HepG2 (cell line): Measurements from ENCODE around the gene SETD3. TPM values are rescaled to one million over a fixed set of nuclear protein-coding genes. Genes with fewer than 3 reads are reported as not detected.
A peak's percentile ranks its signal among the peaks of the same experiment; 100 is the strongest.

ENCODE experiments used
- ATAC-seq: fragments of 200-7000 bp; cut with Tn5 transposase; 3 replicates; pipeline ENCODE4 v1.9.1; 2020; ENCODE audit warnings: mild to moderate bottlenecking, moderate library complexity
- BruUV-seq: library from RNA; stranded (reverse); fragments of 400-500 nt; replicated peaks from 2 replicates; lab custom pipeline; 2021; lab: Mats Ljungman, UMichigan
- CTCF ChIA-PET: fragments of 300-600 bp; formaldehyde crosslinking; extraction: SDS; loops from one replicate; lab custom pipeline; 2021; ENCODE audit warnings: low total read pairs, inconsistent platforms, low intra/inter-chr PET ratio; lab: Yijun Ruan, JAX
- POLR2A ChIA-PET: fragments of 350-600 bp; sonication (Branson Sonifier 250); formaldehyde crosslinking; loops from one replicate; lab custom pipeline; 2020; ENCODE audit warnings: antibody characterized with exemption, inconsistent platforms; lab: Yijun Ruan, JAX
- DNase-seq: peaks from one replicate; pipeline ENCODE4 v3.0.0-alpha.2; 2015; ENCODE audit warnings: low spot score
- FAIRE-seq: peaks from 3 replicates; lab custom pipeline; 2011; peaks lifted over from hg19 to GRCh38; lab: Jason Lieb, UNC
- H2AFZ ChIP-seq: one replicate; pipeline ENCODE4 v1.6.1; 2011; ENCODE audit warnings: low read length, inconsistent platforms
- H3K27ac ChIP-seq: fragments of 300-600 bp; 3 replicates; pipeline ENCODE4 v1.8.0; 2011; ENCODE audit warnings: mixed run types, mild to moderate bottlenecking, mixed read lengths, low read length, inconsistent platforms; ENCODE audit not compliant: insufficient read depth; ENCODE audit errors: extremely low read length
- H3K27me3 ChIP-seq, 2 experiments: fragments of 200-600 bp in 1 of 2; 2 replicates in 1 of 2; 3 replicates in 1 of 2; pipeline versions ENCODE4 v1.6.0 to v1.8.0; 2011; ENCODE audit warnings: low read length in 2 of 2, mild to moderate bottlenecking in 2 of 2, moderate library complexity in 2 of 2, inconsistent platforms in 1 of 2; ENCODE audit not compliant: insufficient read depth in 2 of 2, control insufficient read depth in 1 of 2
- H3K36me3 ChIP-seq, 2 experiments: fragments of 200-600 bp in 1 of 2; replicated peaks in 1 of 2; 2 replicates in 1 of 2; 3 replicates in 1 of 2; pipeline versions ENCODE4 v1.5.1 to v1.8.0; 2011; ENCODE audit warnings: low read length in 2 of 2, inconsistent platforms in 1 of 2; ENCODE audit not compliant: insufficient read depth in 2 of 2, control insufficient read depth in 1 of 2
- H3K4me1 ChIP-seq: 2 replicates; pipeline ENCODE4 v1.5.1; 2012; ENCODE audit warnings: low read length, inconsistent platforms; ENCODE audit not compliant: insufficient read depth
- H3K4me2 ChIP-seq: 2 replicates; pipeline ENCODE4 v1.6.0; 2011; ENCODE audit warnings: low read depth, low read length, inconsistent platforms
- H3K4me3 ChIP-seq, 3 experiments: fragments of 200-600 bp in 1 of 3; sonication (generic), shearing (Covaris generic) in 1 of 3; replicated peaks in 1 of 3; 2 replicates each; pipeline ENCODE4 v1.5.1; 2011 to 2016; ENCODE audit warnings: low read length in 3 of 3, inconsistent platforms in 2 of 3, low read depth in 2 of 3, mild to moderate bottlenecking in 2 of 3, control low read depth in 1 of 3, mixed read lengths in 1 of 3; ENCODE audit not compliant: insufficient read depth in 1 of 3
- H3K79me2 ChIP-seq: one replicate; pipeline ENCODE4 v1.6.1; 2011; ENCODE audit warnings: low read length, inconsistent platforms; ENCODE audit not compliant: insufficient read depth
- H3K9ac ChIP-seq: 2 replicates; pipeline ENCODE4 v1.6.0; 2011; ENCODE audit warnings: mild to moderate bottlenecking, low read depth, low read length, inconsistent platforms; ENCODE audit not compliant: insufficient read depth
- H3K9me3 ChIP-seq: 2 replicates; pipeline ENCODE4 v1.5.1; 2012; ENCODE audit warnings: mild to moderate bottlenecking, low read length
- H4K20me1 ChIP-seq: 2 replicates; pipeline ENCODE4 v1.6.0; 2011; ENCODE audit warnings: inconsistent platforms, mild to moderate bottlenecking, low read length, moderate library complexity; ENCODE audit not compliant: insufficient read depth
- AKNA ChIP-seq: sonication (generic); formaldehyde crosslinking; IDR thresholded peaks from 2 replicates; pipeline ENCODE4 v1.4.0; 2020; ENCODE audit warnings: missing genetic modification reagents, borderline replicate concordance
- FOSL2 ChIP-seq: sonication (generic); formaldehyde crosslinking; IDR thresholded peaks from 2 replicates; pipeline ENCODE4 v1.4.0; 2020; ENCODE audit warnings: missing genetic modification reagents
- IRF1 ChIP-seq: sonication (generic); formaldehyde crosslinking; IDR thresholded peaks from 2 replicates; pipeline ENCODE4 v1.4.0; 2020; ENCODE audit warnings: low read depth, mild to moderate bottlenecking, missing genetic modification reagents
- NPAS2 ChIP-seq: sonication (generic); formaldehyde crosslinking; IDR thresholded peaks from 2 replicates; pipeline ENCODE4 v1.8.0; 2022; ENCODE audit warnings: mild to moderate bottlenecking, missing genetic modification reagents, borderline replicate concordance
- NRL ChIP-seq: sonication (generic); formaldehyde crosslinking; IDR thresholded peaks from 2 replicates; pipeline ENCODE4 v1.5.0; 2020; ENCODE audit warnings: missing genetic modification reagents, mild to moderate bottlenecking, moderate library complexity, borderline replicate concordance
- PAX8 ChIP-seq: sonication (generic); formaldehyde crosslinking; IDR thresholded peaks from 2 replicates; pipeline ENCODE4 v1.8.0; 2022; ENCODE audit warnings: mild to moderate bottlenecking, missing genetic modification reagents, borderline replicate concordance
- RBM39 ChIP-seq: fragments of 200-400 bp; formaldehyde crosslinking; IDR thresholded peaks from one replicate; pipeline ENCODE4 v1.6.1; 2018; ENCODE audit warnings: antibody characterized with exemption, mild to moderate bottlenecking, low read depth, low read length; ENCODE audit not compliant: poor library complexity, severe bottlenecking
- SNAPC2 ChIP-seq: sonication (generic); formaldehyde crosslinking; IDR thresholded peaks from 2 replicates; pipeline ENCODE4 v1.8.1; 2022; ENCODE audit warnings: mild to moderate bottlenecking, missing genetic modification reagents
- ZNF281 ChIP-seq: sonication (generic); formaldehyde crosslinking; IDR thresholded peaks from 2 replicates; pipeline ENCODE4 v1.4.0; 2020; ENCODE audit warnings: missing genetic modification reagents, borderline replicate concordance
- ZNF510 ChIP-seq: sonication (generic); formaldehyde crosslinking; IDR thresholded peaks from 2 replicates; pipeline ENCODE4 v1.4.0; 2020; ENCODE audit warnings: low read depth, mild to moderate bottlenecking, missing genetic modification reagents
- ZNF687 ChIP-seq: sonication (generic); formaldehyde crosslinking; IDR thresholded peaks from 2 replicates; pipeline ENCODE4 v1.5.1; 2020; ENCODE audit warnings: mild to moderate bottlenecking, missing genetic modification reagents, moderate library complexity
- WGBS: methylation state at CpG from one replicate; pipeline ENCODE4 v1.1.6; 2017; ENCODE audit warnings: low lambda C conversion rate; 5-methylcytosine and 5-hydroxymethylcytosine counted together
- in situ Hi-C: cut with HindIII; loops from 2 replicates; pipeline ENCODE4 v1.10.0; 2017; ENCODE audit warnings: low pct_unique_long_range_greater_than_20kb; ENCODE audit not compliant: extremely low pct_ligation_motif_present
- intact Hi-C: fragments of 100-400 bp; cut with micrococcal nuclease; formaldehyde crosslinking; loops from one replicate; pipeline ENCODE4 v1.10.0; 2022; ENCODE audit not compliant: unreplicated experiment
- polyA plus RNA-seq, 8 experiments: library from polyadenylated mRNA; depleted of rRNA in 3 of 8; stranded (reverse) in 7 of 8; unstranded in 1 of 8; fragments of >200 nt; fragmentation: Illumina TruSeq in 4 of 8; extraction: Trizol in 4 of 8; gene quantifications; 2 replicates each; pipeline versions ENCODE4 v1.2.1 to v1.2.3, GENCODE V29; 2011 to 2016; ENCODE audit warnings: low read depth in 4 of 8, missing spikeins in 1 of 8, mixed read lengths in 1 of 8; ENCODE audit not compliant: insufficient read depth in 1 of 8
- total RNA-seq, 5 experiments: library from RNA; depleted of rRNA; stranded (reverse); fragments of >200 nt; fragmentation: Illumina TruSeq; extraction: Trizol; gene quantifications; 2 replicates each; pipeline ENCODE4 v1.2.3, GENCODE V29; 2016; ENCODE audit warnings: low read depth in 1 of 5

Gene SETD3
- total and polyA plus RNA-seq, 2 of the 13 experiments (the other 11 are each of a cell fraction or from before 2014, with no cell fraction given) = 30.3 to 67.1 TPM

GRCh38 chr14:99378782-99379214 lies 101.9 kb downstream of the SETD3 start:
- Histone ChIP-seq H3K9me3 (no peaks in the 10 kb centered on the region), H3K9ac (no peak overlapping the region), H4K20me1 (no peaks in the 10 kb centered on the region), H3K27ac (no peak overlapping the region), H3K79me2 (no peaks in the 10 kb centered on the region), H3K4me1 (peaks cover 19% of the 10 kb centered on the region), H2AFZ (no peak overlapping the region), H3K36me3 (no peaks in the 10 kb centered on the region), H3K4me2 (peak overlapping the region; percentile 39; the same call in 1 of the 2 replicates), H3K27me3 (peaks cover 2 to 16% of the 10 kb centered on the region in 2 experiments; a peak in 3 of 5 replicates), H3K4me3 (peak overlapping the region in 1 of 3 experiments; percentile 28; a peak in 1 of 6 replicates)
- WGBS = 0% methylated on average over 4 of the region's 9 CpGs
- ATAC-seq = peak; percentile 43
- FAIRE-seq = no peak
- BruUV-seq = no TSS peak
- DNase-seq = no peak
- in situ Hi-C loops (no loop called here), intact Hi-C loops (no loop called here)
- ChIA-PET POLR2A (no interaction called here), CTCF (no interaction called here)
- TF ChIP-seq FOSL2 (peak; percentile 62), ZNF510 (CRISPR knock-in tag) (no peak), RBM39 (no peak), PAX8 (CRISPR knock-in tag) (no peak), SNAPC2 (no peak), AKNA (CRISPR knock-in tag) (no peak), NPAS2 (CRISPR knock-in tag) (no peak), IRF1 (CRISPR knock-in tag) (no peak), ZNF687 (CRISPR knock-in tag) (peak; percentile 40), NRL (no peak), ZNF281 (CRISPR knock-in tag) (no peak)
